Measurements from ENCODE around the gene TRPC3. TPM values are rescaled to one million over a fixed set of nuclear protein-coding genes. Genes with fewer than 3 reads are reported as not detected.
A peak's percentile ranks its signal among the peaks of the same experiment; 100 is the strongest.
"Not testable (repeated sequence)": the region's sequence is repeated elsewhere in the genome, so short reads cannot be mapped to it uniquely, and the experiment has no call there.

The TRPC3 gene
- total RNA-seq, 1 donor from 2014 or later = 3.1 TPM

DNA sequence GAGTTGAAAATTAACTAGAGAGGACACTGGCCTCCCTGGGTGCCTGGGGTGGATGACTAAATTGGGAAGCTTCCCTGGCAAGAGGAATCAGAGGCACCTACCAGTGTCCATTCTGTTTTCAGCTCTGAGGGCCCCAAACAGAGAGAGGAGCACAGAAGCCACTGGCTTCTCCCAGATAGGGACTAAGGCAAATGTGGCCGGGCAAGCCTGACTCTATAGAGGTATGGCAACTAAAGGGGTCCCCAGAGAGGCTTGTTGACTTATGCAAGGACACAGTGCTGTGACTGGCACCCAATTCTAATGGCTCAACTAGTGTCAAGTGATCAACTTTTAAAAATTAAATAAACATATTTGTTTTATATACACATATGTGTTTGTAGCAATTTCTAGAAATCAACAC, 17.2 kb downstream of the TRPC3 start:
- H3K36me3 Mint-ChIP-seq (ENCODE audit: low read depth) = no peaks in the 10 kb centered on the region
- no peaks in the 10 kb centered on the region for H3K9me3 Mint-ChIP-seq
- intact Hi-C loops (cut with micrococcal nuclease) = no loop called here
- peaks cover 8% of the 10 kb centered on the region for H3K4me1 Mint-ChIP-seq
- no peak overlapping the region for H3K27ac Mint-ChIP-seq
- H3K4me3 Mint-ChIP-seq = no peak overlapping the region
- H3K27me3 Mint-ChIP-seq = peaks cover 37% of the 10 kb centered on the region
- no peak for DNase-seq

DNA sequence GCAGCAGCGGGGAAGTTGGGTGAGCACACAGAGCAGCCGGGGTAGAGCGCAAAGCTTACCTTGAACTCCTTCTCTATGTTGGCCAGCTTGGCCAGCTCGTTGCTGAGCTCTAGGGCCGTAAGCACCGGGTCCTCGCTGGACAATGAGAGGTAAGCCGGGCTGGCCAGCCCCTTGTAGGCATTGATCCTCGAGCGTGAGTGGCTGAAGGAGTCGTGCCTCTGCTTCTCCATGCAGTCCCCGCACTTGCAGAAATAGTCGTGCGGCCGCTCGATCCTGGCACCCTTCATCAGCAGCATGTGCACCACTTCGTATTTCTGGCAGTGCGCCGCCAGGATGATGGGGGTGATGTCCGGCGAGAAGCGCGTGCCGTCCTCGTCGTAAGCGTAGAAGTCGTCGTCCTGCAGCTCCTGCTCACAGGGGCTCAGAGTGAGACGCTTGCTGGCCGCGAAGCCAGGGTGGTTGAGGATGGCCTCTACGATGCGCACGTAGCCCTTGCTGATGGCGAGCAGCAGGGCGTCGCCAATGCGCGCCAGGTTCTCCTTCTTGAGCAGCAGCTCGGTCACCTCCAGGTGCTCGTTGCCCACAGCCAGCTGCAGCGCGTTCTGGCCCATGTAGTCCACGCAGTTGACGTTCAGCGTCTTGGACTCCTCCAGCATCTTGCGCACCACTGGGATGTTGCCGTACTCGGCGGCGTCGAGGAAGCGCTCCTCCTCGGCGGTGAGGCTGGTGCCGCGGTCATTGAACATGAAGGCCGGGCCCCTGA, 19.5 kb downstream of the TRPC3 start:
- no peak overlapping the region for H3K27ac Mint-ChIP-seq
- H3K4me3 Mint-ChIP-seq = no peak overlapping the region
- DNase-seq = no peak
- H3K4me1 Mint-ChIP-seq = no peaks in the 10 kb centered on the region
- H3K9me3 Mint-ChIP-seq = no peaks in the 10 kb centered on the region
- peaks cover 31% of the 10 kb centered on the region for H3K27me3 Mint-ChIP-seq
- H3K36me3 Mint-ChIP-seq (ENCODE audit: low read depth) = no peaks in the 10 kb centered on the region
- intact Hi-C loops (cut with micrococcal nuclease) = no loop called here

DNA sequence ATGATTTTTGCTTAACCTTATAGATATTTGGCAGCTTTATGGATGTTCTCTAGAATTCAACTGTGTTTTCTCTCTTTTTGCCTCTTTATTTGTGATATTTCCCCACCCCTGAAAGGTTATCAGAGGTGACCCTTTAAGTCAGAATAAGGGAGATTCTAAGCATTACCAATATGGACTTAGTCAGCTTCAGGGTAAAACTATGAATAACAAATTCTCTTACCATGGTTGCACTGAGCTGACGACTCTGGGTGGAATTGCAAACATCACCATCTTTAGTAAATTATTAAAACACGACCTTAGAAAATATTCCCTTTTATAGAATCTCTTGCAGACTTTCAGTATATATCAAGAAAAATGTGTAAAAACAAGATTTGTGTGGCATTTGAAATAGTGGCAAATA, 21.6 kb downstream of the TRPC3 start:
- peaks cover 26% of the 10 kb centered on the region for H3K27me3 Mint-ChIP-seq
- H3K4me1 Mint-ChIP-seq = no peaks in the 10 kb centered on the region
- DNase-seq = no peak
- H3K4me3 Mint-ChIP-seq = no peak overlapping the region
- no peaks in the 10 kb centered on the region for H3K9me3 Mint-ChIP-seq
- H3K36me3 Mint-ChIP-seq (ENCODE audit: low read depth) = no peaks in the 10 kb centered on the region
- intact Hi-C loops (cut with micrococcal nuclease) = no loop called here
- no peak overlapping the region for H3K27ac Mint-ChIP-seq

DNA sequence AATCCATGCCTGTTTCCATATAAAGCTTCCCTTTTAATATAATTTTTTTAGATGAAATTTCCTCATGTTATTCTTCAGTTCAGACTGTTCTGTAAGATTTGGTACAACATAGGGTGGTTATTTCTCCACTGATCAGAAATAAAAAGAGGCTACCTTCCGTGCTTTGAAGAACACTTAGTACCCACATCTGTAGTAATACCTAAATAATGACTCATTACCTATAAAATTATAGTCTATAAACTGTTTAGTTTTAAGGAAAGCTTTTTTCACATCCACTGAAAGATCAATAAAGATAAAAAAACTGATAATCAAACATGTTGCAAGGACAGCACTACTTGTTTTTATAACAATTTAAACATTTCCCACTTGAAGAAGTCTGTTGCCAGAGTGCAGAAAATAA, 23.9 kb downstream of the TRPC3 start:
- no peaks in the 10 kb centered on the region for H3K9me3 Mint-ChIP-seq
- no peak overlapping the region for H3K27ac Mint-ChIP-seq
- intact Hi-C loops (cut with micrococcal nuclease) = no loop called here
- peaks cover 19% of the 10 kb centered on the region for H3K27me3 Mint-ChIP-seq
- no peaks in the 10 kb centered on the region for H3K36me3 Mint-ChIP-seq (ENCODE audit: low read depth)
- no peak for DNase-seq
- H3K4me1 Mint-ChIP-seq = no peaks in the 10 kb centered on the region
- H3K4me3 Mint-ChIP-seq = no peak overlapping the region

DNA sequence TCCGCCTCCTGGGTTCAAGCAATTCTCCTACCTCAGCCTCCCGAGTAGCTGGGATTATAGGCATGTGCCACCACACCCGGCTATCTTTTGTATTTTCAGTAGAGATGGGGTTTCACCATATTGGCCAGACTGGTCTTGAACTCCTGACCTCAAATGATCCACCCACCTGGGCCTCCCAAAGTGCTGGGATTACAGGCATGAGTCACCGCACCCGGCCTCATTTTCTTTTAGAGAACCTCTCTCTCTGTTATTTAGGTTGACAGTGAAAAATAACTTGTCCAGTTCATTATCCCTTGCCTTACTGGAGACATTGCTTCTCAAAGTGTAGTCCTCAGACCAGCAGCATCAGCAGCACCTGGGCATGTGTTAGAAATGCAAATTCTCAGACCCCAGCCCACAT, 25.4 kb downstream of the TRPC3 start:
- DNase-seq = not testable (repeated sequence)

DNA sequence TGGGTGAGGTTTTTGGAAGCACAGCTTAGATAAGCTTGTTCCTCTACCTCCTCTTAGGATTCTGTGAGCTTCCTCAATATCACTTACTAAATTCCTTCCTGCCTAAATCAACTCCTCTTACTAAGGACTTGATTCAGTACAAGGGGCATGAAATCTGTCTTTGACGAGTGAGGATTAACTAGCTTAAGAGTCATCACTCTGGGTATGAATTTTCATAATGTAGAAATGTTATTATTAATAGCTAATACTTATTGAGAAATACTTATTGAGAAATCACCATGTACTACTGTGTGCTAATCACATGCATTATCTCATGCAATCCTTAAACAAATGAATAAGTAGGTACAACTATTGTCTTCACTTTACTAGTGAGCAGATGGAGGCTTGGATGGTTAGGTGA, 28.6 kb downstream of the TRPC3 start:
- Mint-ChIP-seq H3K27ac (no peak overlapping the region), H3K9me3 (no peaks in the 10 kb centered on the region), H3K36me3 (ENCODE audit: low read depth) (no peaks in the 10 kb centered on the region), H3K4me1 (no peaks in the 10 kb centered on the region), H3K27me3 (peaks cover 6% of the 10 kb centered on the region), H3K4me3 (no peak overlapping the region)
- intact Hi-C loops (cut with micrococcal nuclease) = no loop called here
- no peak for DNase-seq

More for the DNA sequence above, 25.4 kb downstream of the TRPC3 start:
- H3K36me3 Mint-ChIP-seq (ENCODE audit: low read depth); H3K9me3 Mint-ChIP-seq; H3K27ac Mint-ChIP-seq; H3K4me3 Mint-ChIP-seq; H3K4me1 Mint-ChIP-seq; intact Hi-C loops (cut with micrococcal nuclease): not testable (repeated sequence)
- peaks cover 15% of the 10 kb centered on the region for H3K27me3 Mint-ChIP-seq

DNA sequence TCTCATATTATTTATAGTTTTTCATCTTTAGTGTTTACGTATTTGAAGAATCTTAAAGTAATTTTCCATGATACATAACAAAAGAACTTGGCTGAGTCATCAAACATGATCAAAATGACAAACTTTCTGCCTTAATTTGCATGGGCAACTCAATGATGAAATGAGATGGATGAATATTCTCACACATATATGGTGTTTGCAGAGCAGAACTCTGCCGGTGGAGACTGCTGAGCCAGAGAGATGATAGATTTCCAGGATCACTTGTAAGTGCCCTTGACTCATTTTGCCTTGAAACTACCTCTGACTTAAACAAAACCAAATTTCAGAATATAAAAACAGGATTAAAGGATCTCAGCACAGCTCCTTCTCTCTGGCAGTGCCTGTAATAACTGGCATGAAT, 38.2 kb downstream of the TRPC3 start:
- intact Hi-C loops (cut with micrococcal nuclease) = no loop called here
- no peak for DNase-seq
- no peaks in the 10 kb centered on the region for H3K4me1 Mint-ChIP-seq
- H3K4me3 Mint-ChIP-seq = no peak overlapping the region
- H3K27me3 Mint-ChIP-seq = peaks cover 5% of the 10 kb centered on the region
- H3K9me3 Mint-ChIP-seq = no peaks in the 10 kb centered on the region
- no peaks in the 10 kb centered on the region for H3K36me3 Mint-ChIP-seq (ENCODE audit: low read depth)
- no peak overlapping the region for H3K27ac Mint-ChIP-seq

DNA sequence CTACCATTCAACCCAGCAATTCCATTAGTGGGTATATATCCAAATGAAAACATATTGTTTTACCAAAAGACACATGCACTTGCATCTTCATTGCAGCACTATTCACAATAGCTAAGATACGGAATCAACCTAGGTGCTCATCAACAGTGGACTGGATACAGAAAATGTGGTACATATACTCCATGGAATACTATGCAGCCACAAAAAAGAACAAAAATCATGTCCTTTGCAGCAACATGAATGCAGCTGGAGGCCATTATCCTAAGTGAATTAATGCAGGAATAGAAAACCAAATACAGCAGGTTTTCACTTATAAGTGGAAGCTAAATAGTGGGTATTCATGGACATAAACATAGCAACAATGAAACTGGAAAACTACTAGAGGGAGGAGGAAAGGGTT, 43.5 kb downstream of the TRPC3 start:
- Mint-ChIP-seq H3K36me3 (ENCODE audit: low read depth) (no peaks in the 10 kb centered on the region), H3K4me1 (no peaks in the 10 kb centered on the region), H3K27me3 (peaks cover 2% of the 10 kb centered on the region), H3K27ac (no peak overlapping the region), H3K9me3 (no peaks in the 10 kb centered on the region), H3K4me3 (no peak overlapping the region)
- DNase-seq = no peak
- intact Hi-C loops (cut with micrococcal nuclease) = loop anchor here (10.0 kb wide), 1 partner anchor 1016 kb away; the partner anchor contains the start of gene NUDT6

DNA sequence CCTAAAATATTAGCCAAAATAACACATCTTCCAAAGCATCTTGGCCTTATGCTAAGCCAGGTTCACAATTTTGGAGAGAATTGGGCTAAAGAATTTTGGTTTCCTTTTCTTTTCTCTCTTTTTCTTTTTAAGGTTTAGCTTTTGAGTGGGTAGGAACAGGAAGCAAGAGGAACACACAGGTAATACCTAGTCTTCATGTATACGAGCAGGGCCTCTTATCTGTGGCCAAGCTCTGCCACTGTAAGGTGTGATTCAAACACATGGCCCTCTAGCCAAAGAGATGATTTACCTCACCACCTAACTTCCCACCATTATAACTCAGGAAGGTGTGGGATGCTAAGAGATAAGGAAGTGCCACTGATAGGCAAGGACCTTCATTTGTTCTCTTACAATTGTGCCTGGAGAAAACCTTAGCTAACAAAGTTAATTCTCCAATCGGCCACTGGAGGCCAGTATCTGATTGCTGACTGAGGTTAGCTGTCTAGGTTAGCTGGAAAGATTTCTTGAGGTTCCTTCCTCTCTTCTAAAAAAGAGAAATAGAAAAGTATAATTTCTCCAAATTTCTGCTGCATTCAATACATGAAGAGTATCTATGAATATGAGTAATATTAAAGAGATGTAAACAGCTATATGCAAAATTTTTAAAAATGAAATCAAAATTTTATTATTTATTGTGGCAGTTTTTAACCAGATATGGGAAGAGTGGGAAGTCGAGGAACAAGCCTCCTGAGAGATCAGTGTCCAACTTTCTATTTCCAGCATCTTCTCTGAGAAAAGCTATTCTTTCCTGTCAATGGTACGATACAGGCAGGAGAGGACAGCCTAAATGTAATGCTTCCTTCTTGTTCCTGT, 51.5 kb downstream of the TRPC3 start:
- no peaks in the 10 kb centered on the region for H3K9me3 Mint-ChIP-seq

DNA sequence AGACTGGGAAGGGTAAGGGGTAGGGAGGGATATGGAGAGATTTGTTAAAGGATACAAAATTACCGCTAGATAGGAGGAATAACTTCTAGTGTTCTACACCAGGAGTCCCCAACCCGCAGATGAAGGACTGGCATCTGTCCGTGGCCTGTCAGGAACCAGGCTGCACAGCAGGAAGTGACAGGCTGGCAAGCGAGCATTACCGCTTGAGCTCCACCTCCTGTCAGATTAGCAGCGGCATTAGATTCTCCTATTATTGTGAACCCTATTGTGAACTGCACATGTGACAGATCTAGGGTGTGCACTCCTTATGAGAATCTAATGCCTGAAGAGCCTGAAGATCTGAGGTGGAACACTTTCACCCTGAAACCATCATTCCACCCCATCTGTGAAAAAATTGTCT, 53.7 kb downstream of the TRPC3 start:
- Mint-ChIP-seq H3K27me3 (peaks cover 7% of the 10 kb centered on the region), H3K9me3 (no peaks in the 10 kb centered on the region), H3K4me3 (no peak overlapping the region), H3K27ac (no peak overlapping the region), H3K36me3 (ENCODE audit: low read depth) (no peaks in the 10 kb centered on the region), H3K4me1 (peaks cover 4% of the 10 kb centered on the region)
- peak; percentile 60 for DNase-seq
- intact Hi-C loops (cut with micrococcal nuclease) = no loop called here

More for the DNA sequence above, 51.5 kb downstream of the TRPC3 start:
- Mint-ChIP-seq H3K4me3 (no peak overlapping the region), H3K4me1 (peaks cover 4% of the 10 kb centered on the region), H3K36me3 (ENCODE audit: low read depth) (no peaks in the 10 kb centered on the region), H3K27ac (no peak overlapping the region), H3K27me3 (peaks cover 3% of the 10 kb centered on the region)
- intact Hi-C loops (cut with micrococcal nuclease) = loop anchor here (1.0 to 10.0 kb wide), 4 partner anchors 412 to 1024 kb away; partner anchors contain the start of gene NUDT6
- peak; percentile 86 for DNase-seq

DNA sequence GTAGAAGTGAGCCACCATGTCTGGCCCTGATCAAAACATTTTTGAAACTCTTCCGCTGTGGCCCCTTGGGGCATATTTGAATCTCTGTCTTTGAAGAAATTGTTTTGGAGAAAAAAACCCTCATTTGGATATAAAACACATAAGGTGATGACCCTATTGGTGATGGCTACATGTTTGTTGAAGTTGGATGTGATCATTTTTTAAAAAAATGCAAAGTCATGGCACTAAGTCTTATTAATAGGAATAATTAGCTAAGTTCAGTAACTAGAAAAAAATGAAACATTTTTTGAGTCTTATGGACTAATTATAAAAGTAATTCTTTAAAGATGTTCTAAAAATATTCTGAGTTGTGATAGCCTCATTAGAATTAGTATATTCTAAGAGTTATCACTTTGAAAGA, 63.7 kb downstream of the TRPC3 start:
- no peak for DNase-seq
- intact Hi-C loops (cut with micrococcal nuclease) = no loop called here
- Mint-ChIP-seq H3K4me3 (no peak overlapping the region), H3K27me3 (peaks cover 43% of the 10 kb centered on the region), H3K27ac (no peak overlapping the region), H3K4me1 (no peaks in the 10 kb centered on the region), H3K36me3 (ENCODE audit: low read depth) (no peaks in the 10 kb centered on the region), H3K9me3 (no peaks in the 10 kb centered on the region)

DNA sequence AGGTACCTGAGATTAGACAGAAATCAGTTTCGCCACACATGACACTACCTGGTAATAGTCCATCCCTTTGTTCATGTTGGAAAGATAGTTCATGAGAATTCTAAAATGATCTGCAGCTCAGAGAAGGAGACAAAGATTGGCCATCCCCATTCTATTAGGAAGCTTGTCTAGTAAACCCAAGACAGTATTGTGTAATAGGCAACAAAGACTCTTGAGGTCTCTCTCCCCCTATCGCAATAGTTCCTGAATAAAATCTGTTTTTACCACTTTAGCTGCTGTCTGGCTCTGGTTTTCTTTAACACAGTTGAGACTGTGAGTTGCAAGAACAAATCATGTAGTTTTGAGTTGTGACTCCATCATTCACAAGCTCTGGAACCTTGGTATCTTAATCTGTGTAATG, 66.7 kb downstream of the TRPC3 start:
- intact Hi-C loops (cut with micrococcal nuclease) = no loop called here
- Mint-ChIP-seq H3K4me1 (no peaks in the 10 kb centered on the region), H3K27me3 (peaks cover 50% of the 10 kb centered on the region), H3K36me3 (ENCODE audit: low read depth) (peaks cover 2% of the 10 kb centered on the region), H3K27ac (no peak overlapping the region), H3K9me3 (no peaks in the 10 kb centered on the region), H3K4me3 (no peak overlapping the region)
- no peak for DNase-seq

DNA sequence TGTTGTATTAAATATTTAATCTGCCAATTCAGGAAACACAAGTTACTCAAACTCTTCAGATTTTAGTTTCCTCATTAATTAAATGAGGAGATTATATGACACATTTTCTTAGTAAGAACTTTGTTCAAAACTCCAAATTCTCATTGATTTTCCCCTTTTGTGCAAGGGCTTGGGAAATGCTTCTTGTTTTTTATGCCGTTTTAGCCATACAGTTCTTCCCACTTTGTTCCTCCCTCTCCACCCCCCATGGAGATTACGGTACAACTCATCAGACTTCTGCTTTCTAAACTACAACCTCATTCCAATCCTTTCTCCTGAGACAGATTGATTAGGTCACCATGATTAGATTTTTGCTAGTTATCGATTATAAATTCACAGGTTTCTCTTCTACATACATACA, 70.7 kb downstream of the TRPC3 start:
- intact Hi-C loops (cut with micrococcal nuclease) = no loop called here
- Mint-ChIP-seq H3K4me3 (no peak overlapping the region), H3K27me3 (peaks cover 46% of the 10 kb centered on the region), H3K9me3 (no peaks in the 10 kb centered on the region), H3K4me1 (no peaks in the 10 kb centered on the region), H3K36me3 (ENCODE audit: low read depth) (peaks cover 2% of the 10 kb centered on the region), H3K27ac (no peak overlapping the region)
- DNase-seq = no peak

DNA sequence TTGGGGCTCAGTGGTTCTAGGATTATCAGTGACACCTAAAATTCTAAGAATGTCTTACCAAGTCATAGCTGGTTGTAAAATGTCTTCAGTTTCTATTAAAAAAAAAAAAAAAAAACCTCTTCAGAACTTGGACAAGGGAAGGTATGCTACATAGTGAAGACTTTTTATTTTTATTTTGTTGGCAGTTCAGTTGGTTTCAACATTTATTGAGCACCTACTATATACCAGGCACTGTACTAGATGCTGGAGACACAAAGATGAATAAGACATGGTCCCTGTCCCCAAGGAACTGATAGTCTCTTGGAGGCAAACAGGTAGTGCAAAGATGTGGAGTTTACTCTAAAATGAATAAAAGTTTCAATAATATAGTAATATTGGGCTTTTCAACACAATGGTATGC, 72.7 kb downstream of the TRPC3 start:
- H3K9me3 Mint-ChIP-seq = no peaks in the 10 kb centered on the region
- DNase-seq = no peak
- no peaks in the 10 kb centered on the region for H3K4me1 Mint-ChIP-seq
- no peak overlapping the region for H3K4me3 Mint-ChIP-seq
- peaks cover 42% of the 10 kb centered on the region for H3K27me3 Mint-ChIP-seq
- intact Hi-C loops (cut with micrococcal nuclease) = no loop called here
- H3K36me3 Mint-ChIP-seq (ENCODE audit: low read depth) = peaks cover 2% of the 10 kb centered on the region
- no peak overlapping the region for H3K27ac Mint-ChIP-seq
